HepG2 (cell line): ENCODE data around the gene SFT2D1.

Experiments used
- IRF2 ChIP-seq: IDR thresholded peaks from 2 replicates; pipeline ENCODE4 v1.6.1; 2018; ENCODE audit warnings: missing genetic modification reagents, missing compliant biosample characterization
- TF ChIP-seq, protein P1 (sequence below): sonication (generic); formaldehyde crosslinking; IDR thresholded peaks from 2 replicates; pipeline ENCODE4 v1.5.0; 2020; ENCODE audit warnings: mild to moderate bottlenecking, missing genetic modification reagents, moderate library complexity

DNA sequence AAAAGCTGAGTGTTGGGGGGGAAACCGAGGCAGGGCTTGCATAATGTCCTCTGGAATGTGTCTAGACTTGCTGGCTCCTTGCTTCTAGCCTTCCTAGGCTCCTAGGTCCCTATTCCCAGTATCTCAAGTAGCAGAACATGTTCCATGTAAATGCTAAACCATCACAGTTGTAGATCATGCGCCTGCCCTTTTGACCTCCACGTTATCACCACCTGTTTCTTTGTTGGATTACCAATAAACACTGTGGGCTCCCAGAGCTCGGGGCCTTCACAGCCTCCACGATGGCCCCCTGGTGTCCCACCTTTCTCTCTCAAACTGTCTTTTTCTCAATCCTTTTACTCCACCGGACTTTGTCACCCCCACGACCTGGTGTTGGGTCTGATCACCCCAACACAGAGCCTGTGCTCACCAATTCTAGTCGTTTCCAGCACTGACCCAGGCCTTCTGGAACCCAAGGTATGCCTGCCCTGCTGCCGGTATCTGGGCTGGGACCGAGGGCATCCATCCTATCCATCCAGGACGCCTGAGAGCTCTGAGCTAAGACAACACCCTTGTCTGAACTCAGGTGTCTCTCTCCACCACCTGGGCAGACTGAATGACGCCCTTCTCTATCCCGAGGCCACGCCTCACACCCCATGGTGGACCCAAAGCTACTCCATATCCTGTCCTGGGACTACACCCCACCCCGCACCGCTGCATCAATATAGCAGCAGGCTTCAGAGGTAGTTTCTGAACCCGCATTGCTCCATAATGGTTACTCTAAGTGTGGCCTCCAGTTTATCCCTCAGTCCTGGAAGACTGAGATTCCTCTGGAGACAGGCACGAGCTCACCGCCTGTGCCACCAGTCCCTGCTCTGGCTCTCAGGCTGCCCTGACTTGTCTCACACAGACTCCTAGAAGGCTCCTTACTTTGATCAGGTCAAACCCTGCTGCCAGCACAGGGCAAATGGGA is 24.8 kb downstream of the SFT2D1 start:
- TF ChIP-seq, protein P1, sequence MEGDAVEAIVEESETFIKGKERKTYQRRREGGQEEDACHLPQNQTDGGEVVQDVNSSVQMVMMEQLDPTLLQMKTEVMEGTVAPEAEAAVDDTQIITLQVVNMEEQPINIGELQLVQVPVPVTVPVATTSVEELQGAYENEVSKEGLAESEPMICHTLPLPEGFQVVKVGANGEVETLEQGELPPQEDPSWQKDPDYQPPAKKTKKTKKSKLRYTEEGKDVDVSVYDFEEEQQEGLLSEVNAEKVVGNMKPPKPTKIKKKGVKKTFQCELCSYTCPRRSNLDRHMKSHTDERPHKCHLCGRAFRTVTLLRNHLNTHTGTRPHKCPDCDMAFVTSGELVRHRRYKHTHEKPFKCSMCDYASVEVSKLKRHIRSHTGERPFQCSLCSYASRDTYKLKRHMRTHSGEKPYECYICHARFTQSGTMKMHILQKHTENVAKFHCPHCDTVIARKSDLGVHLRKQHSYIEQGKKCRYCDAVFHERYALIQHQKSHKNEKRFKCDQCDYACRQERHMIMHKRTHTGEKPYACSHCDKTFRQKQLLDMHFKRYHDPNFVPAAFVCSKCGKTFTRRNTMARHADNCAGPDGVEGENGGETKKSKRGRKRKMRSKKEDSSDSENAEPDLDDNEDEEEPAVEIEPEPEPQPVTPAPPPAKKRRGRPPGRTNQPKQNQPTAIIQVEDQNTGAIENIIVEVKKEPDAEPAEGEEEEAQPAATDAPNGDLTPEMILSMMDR (CRISPR knock-in tag): no peak
- no peak for TF ChIP-seq IRF2 (CRISPR knock-in tag)
